ENCODE results near the gene ARVCF. TPM values are rescaled to one million over a fixed set of nuclear protein-coding genes. Genes with fewer than 3 reads are reported as not detected.
"Not testable (repeated sequence)": the region's sequence is repeated elsewhere in the genome, so short reads cannot be mapped to it uniquely, and the experiment has no call there.

ARVCF gene
- total RNA-seq, 4 donors from 2014 or later = 6.5 to 20.0 (median 9.3) TPM

DNA sequence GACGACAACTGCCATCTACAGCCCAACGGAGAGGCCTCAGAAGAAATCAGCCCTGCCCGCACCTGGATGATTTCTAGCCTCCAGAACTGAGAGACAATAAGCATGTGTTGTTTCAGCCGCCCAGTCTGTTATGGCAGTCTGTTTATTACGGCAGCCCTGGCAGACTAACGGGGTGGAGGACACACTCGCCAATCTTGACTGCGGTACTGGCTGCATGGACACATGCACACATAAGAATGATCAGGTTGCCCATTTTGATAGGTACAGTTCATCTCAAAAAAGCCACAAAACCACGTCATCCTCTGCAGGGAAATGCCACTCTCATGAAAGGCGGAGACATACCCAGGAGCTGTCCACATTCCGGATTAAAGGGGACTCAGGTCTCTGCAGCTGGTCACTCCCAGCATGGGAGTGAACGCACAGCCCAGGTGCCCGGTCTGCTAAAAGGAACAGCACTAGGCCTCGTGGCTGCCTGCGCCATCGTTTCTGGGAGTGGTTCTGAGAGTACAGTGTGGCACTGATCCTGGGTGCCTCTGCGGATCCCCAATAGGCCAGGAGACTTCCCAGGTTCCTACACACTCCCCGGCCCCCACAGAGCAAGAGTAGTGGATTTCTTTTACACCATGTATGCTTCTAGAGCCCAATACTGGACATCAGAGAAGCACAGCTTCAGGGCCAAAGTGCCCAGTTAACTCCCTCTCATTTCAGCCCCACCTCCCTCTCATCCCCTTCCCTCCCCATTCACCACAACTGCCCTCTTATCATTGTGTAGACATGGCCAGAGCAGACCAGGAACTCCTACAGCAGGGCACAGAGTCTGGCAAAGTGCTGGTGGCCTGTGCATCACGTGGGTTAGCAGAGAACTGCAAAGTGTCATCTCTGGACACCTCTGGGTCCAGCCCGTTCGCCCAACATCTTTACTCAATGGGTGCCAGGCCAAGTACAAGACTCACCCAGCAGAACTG is 86.8 kb downstream of the ARVCF start:
- ATAC-seq (ENCODE audit: low FRiP score) (no peak), DNase-seq (ENCODE audit: low spot score) (no peak)
- TF ChIP-seq, protein P1, sequence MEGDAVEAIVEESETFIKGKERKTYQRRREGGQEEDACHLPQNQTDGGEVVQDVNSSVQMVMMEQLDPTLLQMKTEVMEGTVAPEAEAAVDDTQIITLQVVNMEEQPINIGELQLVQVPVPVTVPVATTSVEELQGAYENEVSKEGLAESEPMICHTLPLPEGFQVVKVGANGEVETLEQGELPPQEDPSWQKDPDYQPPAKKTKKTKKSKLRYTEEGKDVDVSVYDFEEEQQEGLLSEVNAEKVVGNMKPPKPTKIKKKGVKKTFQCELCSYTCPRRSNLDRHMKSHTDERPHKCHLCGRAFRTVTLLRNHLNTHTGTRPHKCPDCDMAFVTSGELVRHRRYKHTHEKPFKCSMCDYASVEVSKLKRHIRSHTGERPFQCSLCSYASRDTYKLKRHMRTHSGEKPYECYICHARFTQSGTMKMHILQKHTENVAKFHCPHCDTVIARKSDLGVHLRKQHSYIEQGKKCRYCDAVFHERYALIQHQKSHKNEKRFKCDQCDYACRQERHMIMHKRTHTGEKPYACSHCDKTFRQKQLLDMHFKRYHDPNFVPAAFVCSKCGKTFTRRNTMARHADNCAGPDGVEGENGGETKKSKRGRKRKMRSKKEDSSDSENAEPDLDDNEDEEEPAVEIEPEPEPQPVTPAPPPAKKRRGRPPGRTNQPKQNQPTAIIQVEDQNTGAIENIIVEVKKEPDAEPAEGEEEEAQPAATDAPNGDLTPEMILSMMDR (IDR thresholded peaks at IDR 0.05) = no peak

DNA sequence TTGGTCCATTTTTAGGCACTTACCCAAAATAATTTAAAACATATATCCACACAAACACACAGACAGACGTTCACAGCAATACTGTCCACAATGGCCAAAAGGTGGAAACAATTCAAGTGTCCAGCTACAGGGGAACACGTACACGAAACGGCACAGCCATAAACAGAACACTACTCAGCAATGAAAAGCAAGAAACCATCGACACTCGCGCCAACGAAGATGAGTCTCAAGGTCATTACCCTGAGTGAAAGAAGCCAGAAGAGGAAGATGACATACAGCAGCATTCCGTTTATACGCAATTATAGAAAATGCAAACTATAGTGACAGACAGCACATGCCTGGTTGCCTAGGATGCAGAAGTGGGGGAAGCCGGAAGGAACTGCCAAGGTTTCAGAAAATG is 88.4 kb downstream of the ARVCF start:
- DNase-seq (ENCODE audit: low spot score) = no peak
- no peak for ATAC-seq (ENCODE audit: low FRiP score)
- TF ChIP-seq, protein P1 (IDR thresholded peaks at IDR 0.05) = no peak

DNA sequence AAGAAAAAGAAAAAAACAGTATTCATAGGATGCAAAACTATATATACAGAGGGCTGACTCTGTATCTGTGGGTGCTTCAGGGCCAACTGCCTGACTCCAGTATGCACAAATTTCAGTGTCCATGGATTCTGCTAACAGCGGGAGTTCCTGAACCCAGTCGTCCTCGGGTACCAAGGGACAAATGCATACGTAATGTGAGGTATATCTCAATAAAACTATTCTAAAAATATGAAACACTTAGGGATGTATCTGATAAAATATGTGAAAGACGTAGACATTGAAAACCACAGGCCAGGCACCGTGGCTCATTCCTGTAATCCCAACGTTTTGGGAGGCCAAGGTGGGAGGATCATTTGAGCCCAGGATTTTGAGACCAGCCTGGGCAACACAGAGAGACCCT is 88.9 kb downstream of the ARVCF start:
- TF ChIP-seq, protein P1 (IDR thresholded peaks at IDR 0.05) = no peak
- DNase-seq (ENCODE audit: low spot score) (no peak), ATAC-seq (ENCODE audit: low FRiP score) (no peak)

DNA sequence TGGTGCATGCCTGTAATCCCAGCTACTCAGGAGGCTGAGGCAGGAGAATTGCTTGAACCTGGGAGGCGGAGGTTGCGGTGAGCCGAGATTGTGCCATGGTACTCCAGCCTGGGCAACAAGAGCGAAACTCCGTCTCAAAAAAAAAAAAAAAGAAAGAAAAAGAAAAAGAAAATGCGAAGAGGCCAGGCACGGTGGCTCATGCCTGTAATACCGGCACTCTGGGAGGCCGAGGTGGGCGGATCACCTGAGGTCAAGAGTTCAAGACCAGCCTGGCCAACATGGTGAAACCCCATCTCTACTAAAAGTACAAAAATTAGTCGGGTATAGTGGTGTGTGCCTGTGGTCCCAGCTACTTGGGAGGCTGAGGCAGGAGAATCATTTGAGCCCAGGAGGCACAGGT is 90.6 kb downstream of the ARVCF start:
- not testable (repeated sequence) for ATAC-seq (ENCODE audit: low FRiP score); DNase-seq (ENCODE audit: low spot score)

DNA sequence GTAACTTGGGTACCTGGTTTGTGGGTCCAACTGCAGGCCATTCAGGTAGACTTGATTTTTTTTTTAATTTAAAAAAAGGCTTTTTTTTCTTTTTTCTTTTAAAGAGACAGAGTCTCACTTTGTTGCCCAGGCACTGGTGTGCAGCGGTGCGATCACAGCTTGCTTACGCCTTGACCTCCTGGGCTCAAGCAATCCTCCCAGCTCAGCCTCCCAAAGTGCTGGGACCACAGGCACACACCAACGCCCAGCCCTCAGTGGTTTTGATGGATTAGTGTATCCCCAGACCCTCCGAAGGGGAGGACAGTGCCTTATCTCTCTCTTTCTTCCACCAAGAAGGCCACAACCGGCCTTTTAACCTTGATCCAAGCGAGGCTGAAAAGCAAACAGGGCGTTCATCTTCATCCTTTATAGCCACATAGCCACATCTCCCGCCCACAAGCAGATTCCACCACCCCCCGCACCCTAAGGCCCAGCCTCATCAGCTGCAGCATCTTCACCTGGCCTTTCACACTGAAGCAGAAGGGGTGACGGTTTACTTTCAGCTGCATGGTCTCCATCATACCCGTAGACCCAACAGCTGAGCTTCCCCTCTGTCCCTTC is 92.6 kb downstream of the ARVCF start:
- DNase-seq (ENCODE audit: low spot score) (no peak), ATAC-seq (ENCODE audit: low FRiP score) (no peak)
- TF ChIP-seq, protein P1 (IDR thresholded peaks at IDR 0.05) = no peak

DNA sequence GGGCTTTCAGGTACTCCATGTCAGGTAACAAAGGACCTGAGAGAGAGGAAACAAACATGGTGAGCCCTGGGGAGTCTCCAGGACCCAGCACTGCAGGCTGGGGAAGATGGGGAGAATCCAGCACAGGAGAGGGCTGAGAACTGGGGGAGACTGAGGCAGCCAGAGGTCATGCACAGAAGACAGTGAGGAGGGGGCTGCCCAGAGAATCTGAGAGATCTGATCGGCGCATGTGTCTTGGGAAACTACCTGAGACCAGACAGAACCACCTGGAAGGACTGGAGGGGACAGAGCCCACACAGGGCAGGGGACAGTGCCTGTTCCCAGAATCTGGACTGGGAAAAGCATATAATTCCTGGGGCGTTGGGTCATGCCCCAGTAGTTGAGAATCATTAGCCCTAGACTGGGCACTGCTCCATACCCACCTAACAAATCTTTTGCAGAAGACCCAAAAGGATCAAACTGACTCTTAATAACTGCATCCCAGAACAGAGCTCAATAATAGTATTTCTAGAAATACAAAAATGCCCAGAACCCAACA is 95.0 kb downstream of the ARVCF start:
- no peak for ATAC-seq (ENCODE audit: low FRiP score)
- TF ChIP-seq, protein P1 (IDR thresholded peaks at IDR 0.05) = no peak
- no peak for DNase-seq (ENCODE audit: low spot score)

Small RNAs within 50 kb of the gene (small RNA-seq; reads per million reads assigned to genes)
- gene MIR185 = 2.7 reads per million, percentile 56 among the genes with 10 or more reads in this experiment

Other genes starting within 250 kb of the ARVCF start
- gene GNB1L, start 161.9 kb downstream of the ARVCF start, total RNA-seq = 1 to 10 TPM; 4.3 to 7.6 (median 6.1) TPM
- 10 to 100 TPM in 3 of 4 donors, 1 to 10 TPM in 1; 7.6 to 12.6 (median 10.4) TPM for gene RTL10, start 161.9 kb downstream of the ARVCF start, total RNA-seq
- 100 to 1,000 TPM; 166 to 214 (median 180) TPM for gene COMT, start 75.1 kb downstream of the ARVCF start, total RNA-seq
- 10 to 100 TPM; 10.1 to 24.4 (median 15.1) TPM for gene TXNRD2, start 75.0 kb downstream of the ARVCF start, total RNA-seq
- 10 to 100 TPM; 35.3 to 48.4 (median 37.9) TPM for gene TANGO2, start 4.3 kb upstream of the ARVCF start, total RNA-seq
- 10 to 100 TPM; 16.9 to 33.5 (median 24.1) TPM for gene DGCR8, start 63.4 kb upstream of the ARVCF start, total RNA-seq
- gene RANBP1, start 99.3 kb upstream of the ARVCF start, total RNA-seq = 100 to 1,000 TPM; 146 to 285 (median 159) TPM
- gene TRMT2A, start 100.4 kb upstream of the ARVCF start, total RNA-seq = 10 to 100 TPM; 32.4 to 58.5 (median 49.0) TPM
- 10 to 100 TPM in 3 of 4 donors, 1 to 10 TPM in 1; 9.5 to 23.3 (median 16.4) TPM for gene ZDHHC8, start 115.0 kb upstream of the ARVCF start, total RNA-seq
- 1 to 10 TPM in 1 of 4 donors, under 1 TPM in 2, not detected in 1; 0.28 to 1.8 (median 0.56) TPM for gene CCDC188, start 134.2 kb upstream of the ARVCF start, total RNA-seq